ACHN (cell line): Measurements from ENCODE around the gene MICA.
A peak's percentile ranks its signal among the peaks of the same experiment; 100 is the strongest.
"Not testable (repeated sequence)": the region's sequence is repeated elsewhere in the genome, so short reads cannot be mapped to it uniquely, and the experiment has no call there.

ENCODE experiments used
- DNase-seq: peaks from one replicate; pipeline ENCODE4 v3.0.0-alpha.2; 2015
- in situ Hi-C: cut with HindIII; loops from 2 replicates; pipeline ENCODE4 v1.10.0; 2017; ENCODE audit warnings: low sequenced_read_pairs, low pct_ligation_motif_present, low pct_unique_long_range_greater_than_20kb

MICA gene

DNA sequence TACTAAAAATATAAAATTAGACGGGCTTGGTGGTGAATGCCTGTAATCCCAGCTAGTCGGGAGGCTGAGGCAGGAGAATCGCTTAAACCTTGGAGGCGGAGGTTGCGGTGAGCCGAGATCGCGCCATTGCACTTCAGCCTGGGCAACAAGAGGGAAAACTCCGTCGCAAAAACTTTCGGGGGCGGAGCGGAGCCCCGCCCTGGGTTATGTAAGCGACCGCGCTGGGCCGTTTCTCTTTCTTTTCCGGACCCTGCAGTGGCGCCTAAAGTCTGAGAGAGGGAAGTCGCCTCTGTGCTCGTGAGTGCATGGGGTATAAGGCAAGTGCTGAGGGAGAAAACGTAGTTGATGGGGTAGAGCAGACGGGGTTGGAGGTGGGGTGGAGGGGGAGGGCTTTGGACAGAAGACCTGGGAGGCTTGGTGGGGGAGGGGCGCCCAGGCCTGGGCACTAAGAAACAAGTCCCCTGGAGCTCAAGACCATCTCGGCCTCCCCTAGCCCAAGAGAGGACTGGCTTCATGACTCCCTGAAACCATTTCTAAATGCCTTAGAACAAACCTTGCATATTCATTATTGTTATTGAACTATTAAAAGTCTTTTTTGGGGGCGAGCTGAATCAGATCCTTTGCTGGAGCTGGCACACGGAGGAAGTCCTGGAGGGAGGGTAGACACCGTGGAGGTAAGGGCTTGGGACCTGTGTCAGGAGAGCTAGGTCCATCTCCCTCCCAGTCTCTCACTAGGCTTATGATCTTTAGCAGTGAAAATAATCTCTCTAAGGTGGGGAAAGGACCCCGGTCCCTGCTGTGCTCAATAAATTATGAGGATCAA is 2.7 kb upstream of the MICA start:
- DNase-seq = peak; percentile 71

DNA sequence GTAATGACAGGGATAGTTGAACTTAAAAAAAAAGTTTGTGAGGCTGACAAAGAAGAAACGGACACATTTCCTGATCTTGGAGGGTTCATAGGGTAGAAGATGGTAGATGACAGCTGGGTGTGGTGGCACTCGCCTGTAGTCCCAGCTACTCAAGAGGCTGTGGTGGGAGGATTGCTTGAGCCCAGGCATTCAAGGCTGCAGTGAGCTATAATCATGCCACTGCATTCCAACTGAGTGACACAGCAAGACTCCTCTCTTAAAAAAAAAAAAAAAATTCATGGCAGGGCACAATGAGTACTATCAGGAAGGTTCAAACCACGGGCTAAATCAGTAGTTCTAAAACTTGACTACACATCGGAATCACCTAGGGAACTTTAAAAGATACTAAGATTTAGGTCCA is 2.0 kb upstream of the MICA start:
- DNase-seq = peak; percentile 84
- in situ Hi-C loops = no loop called here

More for the DNA sequence above, 2.7 kb upstream of the MICA start:
- in situ Hi-C loops = no loop called here

DNA sequence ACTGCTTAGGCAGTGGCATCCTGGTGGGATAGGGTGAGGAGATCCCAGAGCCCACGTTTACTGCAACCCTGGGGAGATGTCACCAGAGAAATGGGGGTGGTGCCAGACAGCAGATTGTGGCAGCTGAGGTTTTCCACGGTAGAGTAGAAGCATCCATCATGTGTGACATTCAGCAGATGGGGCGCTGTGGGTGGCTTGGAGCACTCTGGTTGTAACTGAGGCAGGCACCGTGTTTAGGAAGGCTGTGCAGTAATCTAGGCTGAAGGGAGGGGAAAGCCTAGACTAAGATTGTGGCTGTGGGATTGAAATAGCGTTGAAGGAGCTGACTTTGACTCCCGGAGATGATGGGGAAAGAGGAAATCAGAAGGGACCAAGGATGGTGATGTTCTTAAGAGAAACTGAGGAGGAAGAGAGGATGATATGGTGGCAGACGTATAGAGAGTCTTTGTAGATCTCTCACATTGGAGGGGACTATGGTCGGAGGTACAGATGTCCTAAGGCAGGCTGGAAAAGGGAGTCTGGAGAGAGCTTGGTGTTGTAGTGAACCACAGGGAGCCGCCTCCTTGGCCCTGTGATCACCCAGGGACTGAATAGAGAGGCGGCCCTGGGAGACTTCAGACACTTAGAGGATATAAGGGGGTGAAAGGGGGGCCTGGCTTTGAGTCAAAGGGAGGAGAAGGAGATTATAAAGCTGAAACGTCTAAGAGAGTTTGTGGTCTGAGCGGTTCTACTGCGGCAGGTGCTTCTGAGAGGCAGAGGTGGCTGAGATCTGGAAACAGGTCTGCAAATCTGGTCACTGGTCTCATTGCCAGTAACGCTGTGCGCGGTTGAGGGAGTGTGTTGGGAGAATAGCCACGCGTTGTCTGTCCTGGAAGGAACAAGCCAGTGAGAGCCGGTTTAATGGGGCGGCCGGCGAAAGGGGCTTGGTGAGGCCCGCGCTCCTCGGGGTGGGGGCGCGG is 792 bp upstream of the MICA start:
- DNase-seq = peak; percentile 42
- in situ Hi-C loops = no loop called here

DNA sequence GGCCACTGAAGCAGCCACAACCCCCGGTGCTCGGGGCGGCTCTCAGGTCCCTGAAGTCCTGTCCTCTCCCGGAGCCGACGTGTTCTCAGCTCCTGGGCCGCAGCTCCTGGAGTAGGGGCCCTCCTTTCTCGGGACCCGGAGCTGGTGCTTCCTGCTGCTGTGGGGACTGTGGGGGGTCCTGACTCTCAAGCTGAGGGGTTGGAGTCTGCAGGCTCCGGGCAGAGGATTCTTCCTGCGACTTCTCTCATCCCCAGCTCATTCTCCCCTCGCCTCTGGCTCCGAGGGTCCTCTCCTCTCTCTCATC is 618 bp downstream of the MICA start:
- in situ Hi-C loops, DNase-seq: not testable (repeated sequence)

DNA sequence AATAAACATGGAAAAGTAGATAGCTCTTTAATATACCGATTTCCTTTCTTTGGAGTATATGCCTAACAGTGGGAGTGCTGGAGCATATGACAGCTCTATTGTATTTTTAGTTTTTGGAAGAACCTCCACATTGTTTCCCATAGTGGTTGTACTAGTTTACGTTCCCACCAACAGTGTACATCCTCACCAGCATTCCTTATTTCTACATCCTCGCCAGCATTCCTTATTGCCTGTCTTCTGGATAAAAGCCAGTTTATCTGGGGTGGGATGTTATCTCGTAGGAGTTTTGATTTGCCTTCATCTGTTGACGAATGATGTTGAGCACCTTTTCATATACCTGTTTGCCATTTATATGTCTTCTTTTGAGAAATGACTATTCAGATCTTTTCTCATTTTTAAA is 2.6 kb downstream of the MICA start:
- DNase-seq = no peak
- in situ Hi-C loops = no loop called here

DNA sequence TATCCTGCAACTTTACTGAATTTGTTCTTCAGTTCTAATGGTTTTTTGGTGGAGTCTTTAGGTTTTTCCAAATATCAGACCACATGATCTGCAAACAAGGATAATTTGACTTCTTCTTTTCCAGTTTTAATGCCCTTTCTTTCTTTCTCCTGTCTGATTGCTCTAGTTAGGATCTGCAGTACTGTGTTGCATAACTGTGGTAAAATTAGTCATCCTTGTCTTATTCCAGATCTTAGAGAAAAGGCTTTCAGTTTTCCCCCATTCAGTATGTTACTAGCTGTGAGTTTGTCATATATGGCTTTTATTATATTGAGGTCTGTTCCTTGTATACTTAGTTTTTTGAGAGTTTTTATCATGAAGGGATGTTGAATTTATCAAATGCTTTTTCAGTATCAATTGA is 4.3 kb downstream of the MICA start:
- peak; percentile 46 for DNase-seq
- in situ Hi-C loops = no loop called here

DNA sequence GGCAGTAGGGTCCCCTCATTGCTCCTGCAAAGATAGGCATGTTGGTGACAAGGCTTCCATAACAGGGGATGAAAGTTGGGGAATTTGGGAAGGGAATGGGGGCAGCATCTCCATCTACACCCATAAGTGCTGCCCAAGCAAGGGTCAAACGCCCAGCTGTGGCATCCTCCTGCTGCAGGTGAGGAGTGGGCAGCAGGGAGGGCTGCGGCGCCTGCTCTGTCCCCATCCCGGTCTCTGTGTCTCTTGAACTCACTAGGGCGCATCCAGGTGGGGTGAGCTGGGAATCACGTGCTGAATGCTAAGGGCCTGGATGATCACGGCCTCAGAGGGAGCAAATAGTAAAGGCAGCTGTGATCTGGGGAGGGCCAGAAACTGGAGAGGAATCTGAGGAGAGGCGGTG is 9.1 kb downstream of the MICA start:
- in situ Hi-C loops = no loop called here
- DNase-seq = no peak

DNA sequence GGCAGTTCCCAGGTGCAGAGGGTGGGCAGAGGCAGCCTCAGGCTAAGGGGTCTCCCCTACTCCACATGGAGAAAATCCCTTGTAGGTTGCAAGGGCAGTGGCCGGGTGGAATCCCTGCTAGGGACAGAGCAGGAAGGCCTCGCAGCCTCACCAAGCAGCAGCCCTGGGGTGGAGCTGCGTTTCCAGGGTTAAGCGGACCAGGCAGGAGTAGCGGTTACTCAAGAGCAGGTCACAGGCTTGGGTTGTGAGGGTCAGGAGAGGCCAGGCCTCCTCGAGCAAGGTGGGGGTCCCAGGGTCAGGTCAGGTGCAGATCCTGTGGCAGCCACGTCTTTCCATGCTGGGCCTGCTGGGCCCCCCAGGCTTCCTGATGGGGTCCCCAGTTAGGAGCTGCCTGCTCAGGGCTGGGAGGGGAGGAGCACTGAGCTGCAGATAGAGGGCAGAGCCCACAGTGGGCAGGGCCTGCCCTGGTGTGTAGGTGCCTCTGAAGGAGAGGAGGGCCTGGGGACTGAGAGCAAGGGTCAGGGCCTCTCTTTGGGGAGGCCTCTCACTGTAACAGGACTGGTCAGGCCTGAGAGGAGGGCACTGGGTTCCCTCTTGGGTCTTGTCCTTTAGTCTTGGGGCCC is 10.9 kb downstream of the MICA start:
- in situ Hi-C loops, DNase-seq: not testable (repeated sequence)

DNA sequence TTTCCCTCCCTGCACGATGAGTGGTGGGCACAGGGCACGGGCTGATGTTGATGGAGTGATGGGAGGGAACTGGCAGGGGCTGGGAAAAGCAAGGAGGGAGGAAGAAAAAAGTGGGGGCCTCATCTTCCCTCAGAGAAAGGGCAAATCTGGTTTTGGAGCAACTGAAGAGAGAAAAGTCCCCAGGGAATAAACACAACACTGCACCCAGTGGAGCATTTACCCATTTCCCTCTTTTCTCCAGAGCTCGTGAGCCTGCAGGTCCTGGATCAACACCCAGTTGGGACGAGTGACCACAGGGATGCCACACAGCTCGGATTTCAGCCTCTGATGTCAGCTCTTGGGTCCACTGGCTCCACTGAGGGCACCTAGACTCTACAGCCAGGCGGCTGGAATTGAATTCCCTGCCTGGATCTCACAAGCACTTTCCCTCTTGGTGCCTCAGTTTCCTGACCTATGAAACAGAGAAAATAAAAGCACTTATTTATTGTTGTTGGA is 11.4 kb downstream of the MICA start:
- DNase-seq = no peak
- in situ Hi-C loops = no loop called here

DNA sequence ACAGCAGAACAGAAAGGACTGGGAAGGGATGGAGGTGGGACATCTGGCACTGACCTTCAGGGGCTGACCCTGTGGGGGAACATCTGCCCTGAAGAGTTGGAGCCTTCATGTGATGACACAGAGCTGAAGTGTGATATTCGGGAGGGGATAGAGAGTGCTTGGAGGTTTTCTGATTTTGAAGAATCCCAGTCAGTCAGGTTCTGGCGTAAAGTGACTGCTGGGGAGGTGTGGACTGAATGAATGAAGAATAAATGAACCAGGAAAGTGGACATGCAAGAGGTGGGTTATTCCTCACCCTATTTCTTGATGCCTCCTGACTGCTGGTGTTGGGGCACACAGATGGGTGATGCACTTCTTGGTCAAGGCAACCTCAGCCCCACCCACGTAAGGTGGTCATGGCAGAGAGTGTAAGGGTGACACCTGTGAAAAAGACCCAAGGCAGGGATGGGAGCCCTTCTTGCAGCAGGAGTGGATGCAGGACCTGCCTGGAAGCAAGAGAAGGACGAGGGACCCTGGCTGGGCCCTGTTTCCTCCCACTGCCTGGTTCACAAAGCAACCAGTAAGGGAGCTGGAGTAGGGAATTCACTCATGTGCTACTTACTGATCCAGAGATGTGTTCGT is 13.1 kb downstream of the MICA start:
- no peak for DNase-seq

DNA sequence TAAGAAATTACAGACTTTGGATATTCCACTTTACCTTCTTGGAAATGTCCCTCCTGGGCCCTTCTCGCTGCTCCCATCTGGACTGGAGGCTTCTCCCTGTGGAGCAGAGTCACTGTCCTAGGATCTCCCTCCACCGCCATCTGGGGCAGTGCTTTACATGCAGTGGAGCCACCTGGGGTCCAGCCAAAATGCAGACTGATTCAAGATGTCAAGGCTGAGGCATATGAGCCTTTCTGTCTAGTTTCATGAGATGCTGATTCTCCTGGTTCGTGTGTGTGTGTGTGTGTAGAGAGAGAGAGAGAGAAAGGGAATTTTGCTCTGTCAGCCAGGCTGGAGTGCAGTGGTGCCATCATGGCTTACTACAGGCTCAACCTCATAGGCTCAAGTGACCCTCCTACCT is 14.9 kb downstream of the MICA start:
- in situ Hi-C loops = no loop called here
- no peak for DNase-seq

More for the DNA sequence above, 13.1 kb downstream of the MICA start:
- in situ Hi-C loops = no loop called here

DNA sequence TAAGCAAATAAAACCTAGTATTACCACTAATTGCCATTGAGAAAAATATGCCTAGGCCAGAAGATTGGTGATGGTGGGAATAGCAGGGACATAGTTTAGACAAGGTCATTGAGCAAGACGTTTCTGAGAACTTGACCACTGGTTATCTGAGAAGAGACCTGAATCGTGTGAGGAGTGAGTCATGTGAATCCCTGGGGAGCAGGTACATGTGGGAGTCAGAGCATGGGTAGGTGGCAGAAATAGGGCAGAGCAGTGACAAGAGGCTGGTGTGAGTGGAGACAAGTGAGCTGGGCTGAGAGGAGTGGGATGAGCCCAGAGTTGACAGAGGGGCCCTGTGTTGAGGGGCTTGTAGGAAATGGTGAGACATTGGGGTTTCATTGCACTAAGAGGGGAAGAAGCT is 16.4 kb downstream of the MICA start:
- DNase-seq = no peak
- in situ Hi-C loops = no loop called here

DNA sequence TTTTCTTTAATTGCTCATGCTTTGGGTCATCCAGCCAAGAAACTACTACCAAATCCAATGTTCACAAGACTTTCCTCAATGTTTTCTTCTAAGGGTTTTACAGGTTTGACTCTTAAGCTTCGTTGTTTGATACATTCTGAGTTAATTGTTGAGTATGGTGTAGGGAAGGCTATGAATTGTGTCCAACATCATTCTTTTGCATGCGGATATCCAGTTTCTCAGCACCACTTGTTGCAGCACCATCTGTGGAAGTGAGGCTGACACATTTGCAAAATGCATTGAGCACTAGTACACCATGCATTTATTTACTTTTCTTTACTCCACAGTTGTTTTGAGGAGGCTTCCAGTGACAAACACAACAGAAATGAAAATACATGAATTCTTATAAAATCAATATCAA is 17.2 kb downstream of the MICA start:
- in situ Hi-C loops = no loop called here
- DNase-seq = no peak

DNA sequence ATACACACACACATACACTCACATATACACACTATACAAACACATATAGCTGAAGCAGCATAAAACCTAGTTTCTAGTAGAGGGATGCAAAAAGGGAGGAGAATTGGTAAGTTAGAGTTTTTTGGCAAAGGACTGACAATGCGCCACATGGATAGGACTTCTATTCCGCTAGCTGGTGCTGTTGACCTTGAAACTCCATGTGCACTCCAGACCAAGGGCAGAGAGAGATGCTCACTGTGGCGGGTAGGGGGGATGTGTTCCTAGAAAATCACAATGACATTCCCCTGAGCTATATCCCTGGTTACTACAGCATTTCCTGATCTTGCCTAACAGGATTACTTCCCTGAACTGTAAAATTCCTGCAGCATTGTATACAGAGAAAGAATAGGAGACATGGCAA is 19.2 kb downstream of the MICA start:
- in situ Hi-C loops = no loop called here
- DNase-seq = no peak

DNA sequence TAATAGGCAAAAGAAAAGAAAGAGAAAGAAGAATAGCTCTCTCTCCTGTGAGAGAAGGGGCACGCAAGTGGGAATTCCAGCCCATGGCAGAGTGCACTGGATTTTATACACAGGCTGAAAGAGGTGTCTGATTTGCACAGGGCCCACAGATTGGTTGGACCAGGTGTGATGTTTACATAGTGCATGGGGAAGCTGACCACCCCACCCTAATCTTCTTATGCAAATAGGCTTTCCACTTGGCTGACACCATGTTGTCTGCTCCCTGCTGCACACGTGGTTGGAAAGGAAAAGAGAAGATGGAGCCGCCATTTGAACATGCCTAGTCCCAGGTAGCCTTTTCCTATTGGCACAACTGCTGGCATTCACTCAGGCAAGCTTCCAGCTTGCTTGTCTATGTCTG is 20.2 kb downstream of the MICA start:
- in situ Hi-C loops = no loop called here
- no peak for DNase-seq

DNA sequence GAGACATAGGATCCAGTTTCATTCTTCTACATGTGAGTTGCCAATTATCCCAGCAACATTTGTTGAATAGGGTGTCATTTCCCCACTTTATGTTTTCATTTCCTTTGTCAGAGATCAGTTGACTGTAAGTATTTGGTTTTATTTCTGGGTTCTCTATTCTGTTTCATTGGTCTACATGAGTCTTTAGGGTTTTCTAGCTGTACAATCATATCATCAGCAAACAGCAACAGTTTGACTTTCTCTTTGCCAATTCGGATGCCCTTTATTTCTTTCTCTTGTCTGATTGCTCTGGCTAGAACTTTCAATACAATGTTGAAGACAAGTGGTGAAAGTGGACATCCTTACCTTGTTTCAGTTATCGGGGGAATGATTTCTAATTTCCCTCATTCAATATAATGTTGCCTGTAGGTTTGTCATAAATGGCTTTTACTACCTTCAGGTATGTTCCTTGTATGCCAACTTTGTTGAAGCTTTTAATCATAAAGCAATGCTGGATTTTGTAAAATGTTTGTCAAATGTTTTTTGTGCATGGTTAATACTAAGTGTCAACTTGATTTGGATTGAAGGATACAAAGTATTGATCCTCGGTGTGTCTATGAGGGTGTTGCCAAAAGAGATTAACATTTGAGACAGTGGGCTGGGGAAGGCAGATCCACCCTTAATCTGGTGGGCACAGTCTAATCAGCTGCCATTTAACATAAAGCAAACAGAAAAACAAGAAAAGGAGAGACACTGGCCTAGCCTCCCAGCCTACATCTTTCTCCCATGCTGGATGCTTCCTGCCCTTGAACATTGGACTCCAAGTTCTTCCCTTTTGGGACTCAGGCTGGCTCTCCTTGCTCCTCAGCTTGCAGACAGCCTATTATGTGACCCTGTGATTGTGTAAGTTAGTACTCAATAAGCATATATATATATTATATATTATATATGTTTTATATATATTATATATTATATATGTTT is 23.3 kb downstream of the MICA start:
- DNase-seq = no peak
- in situ Hi-C loops = no loop called here

DNA sequence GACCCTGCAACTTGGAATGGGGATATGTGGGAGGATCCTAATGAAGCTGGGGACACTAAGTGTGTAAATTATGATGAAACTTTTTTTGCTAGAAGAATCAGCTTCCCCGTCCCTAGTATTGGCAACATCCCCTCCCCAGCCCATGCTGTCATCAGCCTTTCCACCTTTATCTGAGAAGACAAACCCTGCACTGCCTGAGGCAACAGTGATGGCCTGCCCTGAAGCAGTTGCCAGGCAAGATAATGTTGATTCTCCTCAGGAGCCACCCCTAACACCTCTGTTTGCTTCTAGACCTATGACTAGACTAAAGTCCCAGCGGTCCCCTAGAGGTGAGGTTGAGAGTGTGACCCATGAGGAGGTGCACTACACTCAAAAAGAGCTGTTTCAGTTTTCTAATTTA is 27.1 kb downstream of the MICA start:
- in situ Hi-C loops = no loop called here
- DNase-seq = no peak

DNA sequence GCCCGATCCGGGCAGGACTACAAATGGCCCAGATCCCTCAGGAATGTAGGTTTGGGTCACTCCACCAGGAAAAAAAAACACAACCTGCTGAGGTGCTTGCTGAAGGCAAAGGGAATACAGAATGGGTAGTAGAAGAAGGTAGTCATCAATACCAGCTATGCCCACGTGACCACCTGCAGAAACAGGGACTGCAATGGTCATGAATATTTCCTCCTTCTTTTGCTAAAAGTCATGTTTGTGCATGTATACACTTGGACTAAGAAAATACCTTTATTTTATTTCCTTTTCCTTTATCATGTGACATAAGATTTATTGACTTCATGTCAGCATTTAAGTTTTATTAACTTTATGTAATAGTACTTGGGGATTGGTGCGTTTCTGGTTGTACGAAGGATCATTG is 31.7 kb downstream of the MICA start:
- in situ Hi-C loops, DNase-seq: not testable (repeated sequence)
